ENCODE results near the gene ARL15. TPM values are rescaled to one million over a fixed set of nuclear protein-coding genes. Genes with fewer than 3 reads are reported as not detected.

The ARL15 gene
- total and polyA plus RNA-seq, 4 donors: 5.7 to 66.2 (median 14.9) TPM

GRCh38 chr5:53943938-53944337 lies 366.4 kb downstream of the ARL15 start:
- H3K9ac ChIP-seq (ENCODE audit: insufficient read depth in 1 of 2, low read length in 2 of 2): no peak overlapping the region
- H3K4me1 ChIP-seq (ENCODE audit: control insufficient read depth in 5 of 5, insufficient read depth in 5 of 5, low read length in 5 of 5): no peaks in the 10 kb centered on the region
- H3K27ac ChIP-seq (ENCODE audit: low read depth in 1 of 2, low read length in 1 of 2): no peak overlapping the region
- H3K9me3 ChIP-seq (ENCODE audit: control insufficient read depth in 4 of 4, insufficient read depth in 3 of 4, low read length in 3 of 4): no peaks in the 10 kb centered on the region
- H3K27me3 ChIP-seq (ENCODE audit: control insufficient read depth in 3 of 3, insufficient read depth in 3 of 3, low read length in 2 of 3): no peaks in the 10 kb centered on the region
- DNase-seq (no peak), ATAC-seq (ENCODE audit: insufficient read depth, low FRiP score) (no peak)
- TF ChIP-seq, protein P1, sequence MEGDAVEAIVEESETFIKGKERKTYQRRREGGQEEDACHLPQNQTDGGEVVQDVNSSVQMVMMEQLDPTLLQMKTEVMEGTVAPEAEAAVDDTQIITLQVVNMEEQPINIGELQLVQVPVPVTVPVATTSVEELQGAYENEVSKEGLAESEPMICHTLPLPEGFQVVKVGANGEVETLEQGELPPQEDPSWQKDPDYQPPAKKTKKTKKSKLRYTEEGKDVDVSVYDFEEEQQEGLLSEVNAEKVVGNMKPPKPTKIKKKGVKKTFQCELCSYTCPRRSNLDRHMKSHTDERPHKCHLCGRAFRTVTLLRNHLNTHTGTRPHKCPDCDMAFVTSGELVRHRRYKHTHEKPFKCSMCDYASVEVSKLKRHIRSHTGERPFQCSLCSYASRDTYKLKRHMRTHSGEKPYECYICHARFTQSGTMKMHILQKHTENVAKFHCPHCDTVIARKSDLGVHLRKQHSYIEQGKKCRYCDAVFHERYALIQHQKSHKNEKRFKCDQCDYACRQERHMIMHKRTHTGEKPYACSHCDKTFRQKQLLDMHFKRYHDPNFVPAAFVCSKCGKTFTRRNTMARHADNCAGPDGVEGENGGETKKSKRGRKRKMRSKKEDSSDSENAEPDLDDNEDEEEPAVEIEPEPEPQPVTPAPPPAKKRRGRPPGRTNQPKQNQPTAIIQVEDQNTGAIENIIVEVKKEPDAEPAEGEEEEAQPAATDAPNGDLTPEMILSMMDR (IDR thresholded peaks at IDR 0.05; ENCODE audit: control extremely low read depth, extremely low read depth): no peak
- no peaks in the 10 kb centered on the region for H3K36me3 ChIP-seq (ENCODE audit: control insufficient read depth in 4 of 4, insufficient read depth in 4 of 4, low read length in 4 of 4)
- no peak overlapping the region for H3K4me3 ChIP-seq
- 94 to 98% methylated on average over 1 of the region's 1 CpG for WGBS, 2 donors

GRCh38 chr5:53942724-53943123 lies 367.6 kb downstream of the ARL15 start:
- ATAC-seq (ENCODE audit: insufficient read depth, low FRiP score) (no peak), DNase-seq (peak in 1 of 3 donors; percentile 53)
- H3K27ac ChIP-seq (ENCODE audit: low read depth in 1 of 2, low read length in 1 of 2): no peak overlapping the region
- H3K36me3 ChIP-seq (ENCODE audit: control insufficient read depth in 4 of 4, insufficient read depth in 4 of 4, low read length in 4 of 4): no peaks in the 10 kb centered on the region
- WGBS, 2 donors: 75 to 81% methylated on average over 6 of the region's 6 CpGs
- H3K9ac ChIP-seq (ENCODE audit: insufficient read depth in 1 of 2, low read length in 2 of 2): no peak overlapping the region
- H3K9me3 ChIP-seq (ENCODE audit: control insufficient read depth in 4 of 4, insufficient read depth in 3 of 4, low read length in 3 of 4): no peaks in the 10 kb centered on the region
- peaks cover 0 to 3% (median 0%) of the 10 kb centered on the region in 5 donors for H3K4me1 ChIP-seq (ENCODE audit: control insufficient read depth in 5 of 5, insufficient read depth in 5 of 5, low read length in 5 of 5)
- no peaks in the 10 kb centered on the region for H3K27me3 ChIP-seq (ENCODE audit: control insufficient read depth in 3 of 3, insufficient read depth in 3 of 3, low read length in 2 of 3)
- TF ChIP-seq, protein P1 (IDR thresholded peaks at IDR 0.05; ENCODE audit: control extremely low read depth, extremely low read depth): no peak
- H3K4me3 ChIP-seq: no peak overlapping the region

DNA sequence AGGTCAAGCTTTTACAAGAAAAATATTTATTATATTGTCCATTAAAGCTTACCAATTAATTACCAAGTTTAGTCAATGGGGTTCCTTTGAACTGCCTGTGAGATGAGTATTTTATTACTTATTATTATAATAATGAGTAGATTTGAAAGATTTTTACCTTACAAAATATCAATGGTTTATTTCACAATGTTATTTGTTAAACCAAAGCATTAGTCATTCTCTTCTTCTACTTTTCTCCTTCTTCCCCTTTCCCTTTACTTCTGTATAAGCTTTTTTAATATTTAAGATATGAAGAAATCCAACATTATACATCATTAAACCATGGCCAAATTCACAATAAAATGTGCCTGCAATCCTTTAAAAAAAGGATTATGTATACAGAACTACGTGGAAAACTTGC lies 369.5 kb downstream of the ARL15 start:
- H3K4me3 ChIP-seq: no peak overlapping the region
- ATAC-seq (ENCODE audit: insufficient read depth, low FRiP score) (no peak), DNase-seq (no peak)
- H3K27me3 ChIP-seq (ENCODE audit: control insufficient read depth in 3 of 3, insufficient read depth in 3 of 3, low read length in 2 of 3): no peaks in the 10 kb centered on the region
- H3K36me3 ChIP-seq (ENCODE audit: control insufficient read depth in 4 of 4, insufficient read depth in 4 of 4, low read length in 4 of 4): no peaks in the 10 kb centered on the region
- no peak overlapping the region for H3K9ac ChIP-seq (ENCODE audit: insufficient read depth in 1 of 2, low read length in 2 of 2)
- no peak overlapping the region for H3K27ac ChIP-seq (ENCODE audit: low read depth in 1 of 2, low read length in 1 of 2)
- 85 to 93% methylated on average over 1 of the region's 1 CpG for WGBS, 2 donors
- TF ChIP-seq, protein P1 (IDR thresholded peaks at IDR 0.05; ENCODE audit: control extremely low read depth, extremely low read depth): no peak
- H3K4me1 ChIP-seq (ENCODE audit: control insufficient read depth in 5 of 5, insufficient read depth in 5 of 5, low read length in 5 of 5): peaks cover 0 to 21% (median 13%) of the 10 kb centered on the region in 5 donors
- no peaks in the 10 kb centered on the region for H3K9me3 ChIP-seq (ENCODE audit: control insufficient read depth in 4 of 4, insufficient read depth in 3 of 4, low read length in 3 of 4)

DNA sequence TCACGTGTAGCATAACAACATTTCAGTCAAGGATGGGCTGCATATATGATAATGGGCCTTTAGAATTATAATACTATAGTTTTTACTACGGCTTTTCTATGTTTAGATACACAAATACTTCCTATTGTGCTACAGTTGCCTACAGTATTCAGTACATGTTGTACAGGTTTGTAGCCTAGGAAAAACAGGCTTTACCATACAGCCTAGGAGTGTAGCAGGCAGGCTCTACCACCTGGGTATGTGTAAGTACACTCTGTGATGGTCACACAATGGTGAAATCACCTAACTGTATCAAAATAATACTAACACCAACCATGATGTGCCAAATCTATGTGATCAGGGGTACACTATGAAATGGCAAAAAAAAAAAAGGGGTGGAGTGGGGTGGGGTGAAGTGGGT lies 372.9 kb downstream of the ARL15 start:
- H3K9me3 ChIP-seq (ENCODE audit: control insufficient read depth in 4 of 4, insufficient read depth in 3 of 4, low read length in 3 of 4): no peaks in the 10 kb centered on the region
- TF ChIP-seq, protein P1 (IDR thresholded peaks at IDR 0.05; ENCODE audit: control extremely low read depth, extremely low read depth): no peak
- H3K9ac ChIP-seq (ENCODE audit: insufficient read depth in 1 of 2, low read length in 2 of 2): no peak overlapping the region
- H3K4me3 ChIP-seq: no peak overlapping the region
- peaks cover 0 to 27% (median 18%) of the 10 kb centered on the region in 5 donors for H3K4me1 ChIP-seq (ENCODE audit: control insufficient read depth in 5 of 5, insufficient read depth in 5 of 5, low read length in 5 of 5)
- 82 to 88% methylated on average over 2 of the region's 2 CpGs for WGBS, 2 donors
- DNase-seq (no peak), ATAC-seq (ENCODE audit: insufficient read depth, low FRiP score) (no peak)
- H3K36me3 ChIP-seq (ENCODE audit: control insufficient read depth in 4 of 4, insufficient read depth in 4 of 4, low read length in 4 of 4): peaks cover 0 to 1% (median 0%) of the 10 kb centered on the region in 4 donors
- no peak overlapping the region for H3K27ac ChIP-seq (ENCODE audit: low read depth in 1 of 2, low read length in 1 of 2)
- no peaks in the 10 kb centered on the region for H3K27me3 ChIP-seq (ENCODE audit: control insufficient read depth in 3 of 3, insufficient read depth in 3 of 3, low read length in 2 of 3)

Measured in lung (tissue), 12 donors.